Tibial nerve (tissue), 3 donors: Measurements from ENCODE around the gene DDX39A.

Source experiments
- CTCF ChIP-seq, 5 experiments: fragments of 200-600 bp in 3 of 5; fragments of 450-650 bp in 2 of 5; sonication (generic) in 3 of 5; IDR thresholded peaks; one replicate each; pipeline ENCODE4 v1.5.1; 2016 to 2019; ENCODE audit warnings: antibody characterized with exemption in 5 of 5, mild to moderate bottlenecking in 3 of 5, moderate library complexity in 2 of 5
- POLR2A ChIP-seq, 2 donors: fragments of 450-650 bp; IDR thresholded peaks; one replicate each; pipeline ENCODE4 v1.6.1; 2017; ENCODE audit warnings: antibody characterized with exemption in 2 of 2, mild to moderate bottlenecking in 2 of 2, moderate library complexity in 2 of 2

- TF ChIP-seq CTCF (IDR thresholded peaks at IDR 0.05) (no peak), POLR2A (IDR thresholded peaks at IDR 0.05) (no peak)
Measured at GRCh38 chr19:14363183-14364097, 55.7 kb downstream of the DDX39A start.
